ENCODE results near the gene XYLT1. TPM values are rescaled to one million over a fixed set of nuclear protein-coding genes. Genes with fewer than 3 reads are reported as not detected.

Gene XYLT1
- total and polyA plus RNA-seq, 2 of the 4 experiments (the other 2 are of a cell fraction) = 9.0 to 12.7 TPM

DNA sequence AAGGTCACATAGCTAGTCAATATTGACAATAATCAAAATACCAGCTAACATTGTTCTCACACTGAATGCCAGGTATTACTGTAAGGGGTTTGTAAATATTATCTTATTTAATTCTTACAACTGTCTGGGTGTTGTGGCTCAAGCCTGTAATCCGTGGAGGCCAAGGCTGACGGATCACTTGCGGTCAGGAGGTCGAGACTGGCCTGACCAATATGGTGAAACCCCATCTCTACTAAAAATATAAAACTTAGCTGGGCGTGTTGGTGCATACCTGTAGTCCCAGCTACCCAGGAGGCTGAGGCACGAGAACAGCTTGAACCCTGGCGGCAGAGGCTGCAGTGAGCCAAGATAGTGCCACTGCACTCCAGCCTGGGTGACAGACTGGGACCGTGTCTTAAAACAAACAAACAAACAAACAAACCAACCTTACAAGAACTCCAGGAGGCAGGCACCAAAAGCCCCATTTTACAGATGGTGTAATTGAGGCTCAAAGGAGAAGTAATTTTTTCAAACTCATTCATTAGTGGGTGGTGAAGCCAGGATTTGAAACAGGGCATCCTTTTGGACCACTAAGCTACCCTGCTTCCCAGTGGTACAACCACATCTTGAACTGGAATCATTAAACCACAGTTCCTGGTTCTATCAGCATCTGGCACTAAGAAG lies 104.3 kb downstream of the XYLT1 start:
- ChIA-PET CTCF (interaction anchor here (1.2 kb wide), 1 partner anchor 14 kb away, joined by 4 read pairs; no protein-coding TSS in a partner anchor), POLR2A (ENCODE audit: unreplicated experiment) (no interaction called here)
- Histone ChIP-seq H3K79me1 (ENCODE audit: low read depth in 1 of 2, low read length in 2 of 2) (peaks cover 17 to 58% of the 10 kb centered on the region in 2 experiments), H2BK20ac (ENCODE audit: low read depth, low read length) (no peak overlapping the region), H3K27me3 (ENCODE audit: control insufficient read depth, insufficient read depth, low read length) (no peaks in the 10 kb centered on the region), H3K4ac (ENCODE audit: low read depth, low read length) (no peak overlapping the region), H3K14ac (replicated peaks; ENCODE audit: low read depth, low read length) (no peak overlapping the region), H3K4me2 (ENCODE audit: low read depth, low read length) (no peak overlapping the region), H4K5ac (ENCODE audit: low read depth, low read length) (no peak overlapping the region), H3K27ac (ENCODE audit: insufficient read depth, low read length) (no peak overlapping the region), H2BK120ac (ENCODE audit: low read depth, low read length) (no peak overlapping the region), H2BK15ac (ENCODE audit: low read depth, low read length) (no peak overlapping the region), H4K20me1 (ENCODE audit: insufficient read depth, low read length) (peaks cover 36% of the 10 kb centered on the region), H3K4me3 (ENCODE audit: insufficient read depth, low read depth, low read length) (no peak overlapping the region), H3K4me1 (ENCODE audit: control insufficient read depth, insufficient read depth, low read length) (peaks cover 13% of the 10 kb centered on the region), H2AK9ac (replicated peaks; ENCODE audit: low read depth, low read length, poor library complexity) (no peak overlapping the region), H2AK5ac (ENCODE audit: low read depth, low read length) (no peak overlapping the region), H3K9me1 (ENCODE audit: insufficient read depth, low read length) (peaks cover 13% of the 10 kb centered on the region; the same call in 1 of the 2 replicates), H4K8ac (ENCODE audit: low read depth in 2 of 2, low read length in 2 of 2) (no peak overlapping the region), H4K91ac (ENCODE audit: insufficient read depth, low read depth, low read length) (no peak overlapping the region), H3K9me3 (ENCODE audit: control insufficient read depth, insufficient read depth, low read length) (no peaks in the 10 kb centered on the region), H3K18ac (ENCODE audit: low read depth, low read length) (no peak overlapping the region; the same call in 1 of the 2 replicates), H3K36me3 (ENCODE audit: control insufficient read depth, insufficient read depth, low read length) (no peaks in the 10 kb centered on the region), H2AFZ (replicated peaks; ENCODE audit: low read length, poor library complexity) (no peak overlapping the region), H3K23ac (ENCODE audit: low read depth, low read length) (no peak overlapping the region), H3K56ac (ENCODE audit: extremely low read depth, insufficient read depth, low read length) (no peak overlapping the region), H2BK5ac (ENCODE audit: low read depth, low read length, poor library complexity, severe bottlenecking) (no peak overlapping the region), H3K9ac (ENCODE audit: low read depth, low read length) (no peak overlapping the region)
- WGBS, 2 experiments (ENCODE audit: extremely low coverage in 2 of 2, insufficient read length in 1 of 2) = no CpG with 5 or more reads among the region's 8 CpGs
- BruUV-seq (replicated peaks) = no TSS peak
- dilution Hi-C loops (cut with HindIII; ENCODE audit: low sequenced_read_pairs, unreplicated experiment) = no loop called here
- in situ Hi-C loops (cut with MboI; ENCODE audit: low sequenced_read_pairs) = no loop called here
- TF ChIP-seq CHD1 (IDR thresholded peaks at IDR 0.05; ENCODE audit: low read depth, low read length) = no peak
- no peak for TF ChIP-seq MXI1 (IDR thresholded peaks at IDR 0.05; ENCODE audit: borderline replicate concordance, low read depth, low read length)
- TF ChIP-seq, protein P1, sequence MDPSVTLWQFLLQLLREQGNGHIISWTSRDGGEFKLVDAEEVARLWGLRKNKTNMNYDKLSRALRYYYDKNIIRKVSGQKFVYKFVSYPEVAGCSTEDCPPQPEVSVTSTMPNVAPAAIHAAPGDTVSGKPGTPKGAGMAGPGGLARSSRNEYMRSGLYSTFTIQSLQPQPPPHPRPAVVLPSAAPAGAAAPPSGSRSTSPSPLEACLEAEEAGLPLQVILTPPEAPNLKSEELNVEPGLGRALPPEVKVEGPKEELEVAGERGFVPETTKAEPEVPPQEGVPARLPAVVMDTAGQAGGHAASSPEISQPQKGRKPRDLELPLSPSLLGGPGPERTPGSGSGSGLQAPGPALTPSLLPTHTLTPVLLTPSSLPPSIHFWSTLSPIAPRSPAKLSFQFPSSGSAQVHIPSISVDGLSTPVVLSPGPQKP (IDR thresholded peaks at IDR 0.05; ENCODE audit: borderline replicate concordance, low read depth, low read length) = no peak
- no peak for TF ChIP-seq RAD21 (IDR thresholded peaks at IDR 0.05; ENCODE audit: low read length)
- DNase-seq (no peak), ATAC-seq (ENCODE audit: low read depth) (no peak)
- intact Hi-C loops (cut with micrococcal nuclease) = no loop called here
